ENCODE data around the gene RRAS.

The RRAS gene

DNA sequence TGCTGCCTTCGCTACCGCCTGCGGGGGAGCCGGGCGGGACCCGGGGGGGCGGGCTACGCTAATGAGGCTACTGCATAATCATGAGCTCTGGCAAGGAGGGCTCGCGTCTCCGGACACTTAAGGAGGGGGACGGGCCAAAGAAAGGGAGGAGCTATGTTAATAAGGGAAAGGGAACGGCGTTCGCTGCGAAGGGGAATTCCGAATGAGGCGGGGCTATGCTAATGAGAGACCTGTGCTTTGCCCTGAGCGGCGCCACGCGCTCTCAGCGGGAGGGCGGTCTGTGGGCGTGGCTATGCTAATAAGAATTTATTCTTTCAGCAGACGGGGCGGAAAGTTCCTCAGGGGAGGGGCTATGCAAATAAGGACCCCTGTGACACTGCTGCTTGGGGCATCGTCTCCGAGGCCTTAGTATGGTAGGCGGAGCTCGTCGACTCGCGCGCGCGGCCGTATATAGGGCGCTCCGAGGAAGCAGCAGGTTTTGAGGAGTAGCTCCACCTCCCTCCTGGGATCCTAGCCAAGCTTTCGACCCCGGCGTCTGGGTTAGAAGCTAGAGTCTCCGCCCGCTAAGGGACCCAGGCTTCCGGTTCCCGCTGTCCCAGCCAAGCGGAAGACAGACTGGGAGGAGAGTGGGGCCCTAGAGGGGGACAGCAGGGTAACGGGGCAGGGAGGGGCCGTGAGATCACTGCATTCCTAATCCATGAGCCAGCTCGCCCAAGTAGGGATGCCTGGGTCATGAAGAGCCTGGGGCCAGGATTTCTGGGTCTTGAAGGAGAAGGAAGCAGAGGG is at the start of gene RRAS:
TSS of gene RRAS (minus strand) at position 31 of the 786 bp plus-strand sequence. CDS start 45 bp downstream, outside the sequence.
- peak; percentile 100 for DNase-seq

DNA sequence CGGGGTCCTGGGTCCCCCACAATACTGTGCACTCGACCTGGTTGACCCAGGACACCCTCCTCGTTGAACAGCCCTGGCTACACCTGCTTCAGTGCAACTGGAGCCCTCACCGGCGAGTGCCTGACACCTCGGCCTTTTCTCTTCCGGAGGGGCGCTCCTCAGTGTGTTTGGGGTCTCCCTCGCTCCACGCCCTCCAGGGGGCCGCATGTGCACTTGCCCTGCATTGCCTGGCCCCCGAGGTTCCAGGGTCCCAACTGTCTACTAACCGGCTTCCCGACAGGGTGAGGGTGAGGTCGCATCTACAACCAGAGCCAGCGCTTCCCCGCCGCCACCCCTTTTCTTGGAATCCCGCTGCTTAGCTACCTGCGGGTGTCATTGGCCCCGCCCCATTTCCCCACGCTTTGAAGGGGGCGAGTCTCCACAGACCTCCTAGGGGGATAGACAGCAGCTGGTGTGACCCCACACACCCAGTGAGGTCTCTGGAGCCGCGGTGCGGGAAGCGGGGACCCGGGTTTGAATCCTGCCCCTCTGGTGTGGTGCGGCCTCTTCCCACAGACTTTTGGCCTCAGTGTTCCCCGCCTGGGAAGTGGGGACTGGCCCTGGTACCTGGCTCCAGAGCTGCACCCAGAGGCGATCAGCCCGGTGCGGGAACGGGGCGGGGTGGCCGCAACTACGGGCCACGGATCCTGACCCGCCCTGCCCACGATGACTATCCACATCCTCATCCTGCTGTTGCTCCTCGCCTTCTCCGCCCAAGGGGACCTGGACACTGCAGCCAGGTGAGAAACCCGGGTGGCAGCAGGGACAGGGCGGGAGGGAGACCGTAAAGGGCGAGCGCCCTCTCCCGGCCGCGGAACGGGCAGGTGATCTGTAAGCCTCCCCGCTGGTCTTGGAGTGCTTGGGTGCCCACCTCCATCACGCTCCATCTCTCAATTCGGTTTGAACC is 49.5 kb upstream of the RRAS start, which contains the start of gene ADM5:
TSS of gene ADM5 (plus strand) at position 462 of the 946 bp plus-strand sequence. CDS start at position 706, 244 bp downstream.
- DNase-seq, result no peak

DNA sequence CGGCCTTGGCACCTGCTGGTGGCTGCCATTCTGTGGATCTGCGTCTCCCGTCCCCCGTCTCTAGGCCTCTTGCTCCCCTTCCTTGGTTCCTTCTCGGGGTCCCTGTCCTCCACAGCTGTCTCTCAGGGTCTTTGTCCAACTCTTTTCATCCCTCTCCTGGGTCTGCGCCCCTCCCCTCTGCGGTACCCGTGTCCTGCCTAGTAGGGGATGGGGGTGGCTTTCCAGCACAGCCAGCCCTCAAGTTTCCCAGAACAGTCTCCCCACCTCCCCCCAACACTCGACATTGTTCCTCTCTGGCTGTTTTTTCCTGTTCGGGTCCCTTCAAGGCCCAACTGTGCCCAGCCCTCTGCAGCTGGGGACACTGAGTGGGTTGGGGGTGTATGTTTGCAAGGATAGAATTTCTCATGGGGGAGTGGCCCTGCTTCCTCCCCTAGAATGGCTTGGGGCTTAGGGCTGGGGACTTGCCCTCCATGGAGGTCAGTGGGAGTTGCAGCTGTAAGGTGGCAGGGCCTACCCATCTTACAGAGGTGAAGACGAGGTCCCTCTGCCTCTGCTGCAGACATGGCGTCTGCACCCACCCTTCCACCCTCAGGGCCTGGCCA is 48.7 kb upstream of the RRAS start:
- DNase-seq, result no peak

DNA sequence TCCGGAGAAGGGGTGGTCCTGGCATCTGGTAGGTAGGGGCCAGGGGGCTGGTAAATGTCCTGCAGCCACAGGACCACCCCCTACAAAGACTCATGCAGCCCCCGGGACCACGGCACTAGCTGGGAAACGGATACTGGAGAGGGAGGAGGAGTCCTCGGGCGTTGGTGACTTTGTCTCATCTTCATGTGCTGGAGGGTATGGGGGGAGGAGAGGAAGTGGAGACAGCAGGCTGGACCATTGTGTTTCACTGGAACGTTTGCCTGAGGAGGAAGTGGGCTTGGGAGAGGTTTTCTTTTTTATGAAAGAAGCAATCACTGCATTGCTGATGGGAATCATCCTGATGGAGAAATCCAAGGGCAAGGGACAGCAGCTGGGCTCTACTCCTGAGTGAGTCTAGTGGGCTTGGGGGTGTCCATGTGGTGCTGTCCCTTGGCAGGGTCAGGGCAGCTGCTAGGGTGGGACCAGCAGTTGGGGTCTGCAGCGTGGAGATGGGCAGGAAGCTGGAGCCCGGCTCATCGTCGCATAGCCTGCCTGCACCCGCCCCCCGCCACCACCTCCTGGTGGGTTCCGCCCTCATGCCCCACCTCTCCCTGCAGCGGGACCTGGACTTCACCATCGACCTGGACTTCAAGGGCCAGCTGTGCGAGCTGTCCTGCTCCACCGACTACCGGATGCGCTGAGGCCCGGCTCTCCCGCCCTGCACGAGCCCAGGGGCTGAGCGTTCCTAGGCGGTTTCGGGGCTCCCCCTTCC is 47.8 kb upstream of the RRAS start:
- no peak for DNase-seq

DNA sequence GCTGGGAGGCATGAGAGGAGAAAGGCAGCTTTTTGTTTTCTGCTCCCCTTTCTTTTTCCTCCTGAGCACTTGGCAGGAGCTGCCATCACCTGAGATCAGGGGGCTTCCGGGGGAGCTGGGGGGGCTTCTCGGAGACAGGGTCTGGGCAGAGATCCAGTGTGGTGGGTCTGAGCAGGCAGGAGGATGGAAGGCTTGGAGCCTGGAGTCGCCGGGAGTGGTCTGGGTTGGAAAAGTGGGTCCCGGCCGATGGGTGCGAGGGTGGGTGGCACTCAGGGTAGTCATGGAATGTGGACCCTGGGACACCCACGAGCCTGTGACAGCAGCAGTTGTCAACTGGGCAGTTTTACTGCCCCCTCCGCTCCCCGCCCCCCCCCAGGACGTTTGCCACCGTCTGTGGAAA is 47.2 kb upstream of the RRAS start:
- DNase-seq, result no peak

DNA sequence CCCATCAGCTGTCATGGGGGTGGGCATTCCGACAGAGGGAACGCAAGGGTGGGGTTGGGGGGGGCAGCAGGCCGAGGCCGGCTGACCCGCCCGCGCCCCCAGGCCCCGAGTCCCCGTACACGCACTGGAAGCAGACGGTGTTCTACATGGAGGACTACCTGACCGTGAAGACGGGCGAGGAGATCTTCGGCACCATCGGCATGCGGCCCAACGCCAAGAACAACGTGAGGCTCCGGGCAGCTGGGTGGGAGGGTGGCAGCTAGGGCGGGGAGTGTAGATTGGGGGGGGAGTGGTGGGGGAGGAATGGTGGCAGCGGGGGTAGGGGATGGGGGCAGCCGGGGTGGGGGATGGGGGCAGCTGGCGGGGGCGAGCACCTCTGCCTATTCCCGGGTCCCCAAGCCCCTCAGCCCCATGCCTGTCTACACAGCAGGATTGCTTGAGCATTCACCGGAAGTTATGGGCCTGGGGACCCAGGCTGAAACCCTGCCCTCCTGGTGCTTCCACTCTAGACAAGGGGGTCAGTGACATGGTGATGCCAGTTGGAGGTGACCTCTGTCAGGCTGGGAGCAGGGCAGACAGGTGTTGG is 46.7 kb upstream of the RRAS start:
- no peak for DNase-seq

DNA sequence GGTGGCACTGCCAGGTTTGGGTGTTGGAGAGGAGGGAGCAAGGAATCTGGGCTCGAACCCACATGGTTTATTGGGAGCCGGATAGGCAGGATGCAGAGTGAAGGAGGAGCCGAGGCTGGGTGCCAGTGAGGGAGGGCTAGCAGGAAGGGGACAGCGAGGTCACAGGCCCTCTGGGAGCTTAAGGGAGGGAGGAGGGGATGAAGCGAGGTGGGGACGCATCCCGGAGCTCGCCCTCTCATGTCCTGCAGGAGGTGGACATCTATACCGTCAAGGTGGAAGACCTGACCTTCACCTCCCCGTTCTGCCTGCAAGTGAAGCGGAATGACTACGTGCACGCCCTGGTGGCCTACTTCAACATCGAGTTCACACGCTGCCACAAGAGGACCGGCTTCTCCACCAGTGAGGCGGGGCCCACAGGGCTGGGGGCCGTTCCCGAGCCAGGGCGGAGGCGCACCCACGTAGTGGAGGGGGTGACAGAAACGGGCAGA is 45.9 kb upstream of the RRAS start:
- no peak for DNase-seq

DNA sequence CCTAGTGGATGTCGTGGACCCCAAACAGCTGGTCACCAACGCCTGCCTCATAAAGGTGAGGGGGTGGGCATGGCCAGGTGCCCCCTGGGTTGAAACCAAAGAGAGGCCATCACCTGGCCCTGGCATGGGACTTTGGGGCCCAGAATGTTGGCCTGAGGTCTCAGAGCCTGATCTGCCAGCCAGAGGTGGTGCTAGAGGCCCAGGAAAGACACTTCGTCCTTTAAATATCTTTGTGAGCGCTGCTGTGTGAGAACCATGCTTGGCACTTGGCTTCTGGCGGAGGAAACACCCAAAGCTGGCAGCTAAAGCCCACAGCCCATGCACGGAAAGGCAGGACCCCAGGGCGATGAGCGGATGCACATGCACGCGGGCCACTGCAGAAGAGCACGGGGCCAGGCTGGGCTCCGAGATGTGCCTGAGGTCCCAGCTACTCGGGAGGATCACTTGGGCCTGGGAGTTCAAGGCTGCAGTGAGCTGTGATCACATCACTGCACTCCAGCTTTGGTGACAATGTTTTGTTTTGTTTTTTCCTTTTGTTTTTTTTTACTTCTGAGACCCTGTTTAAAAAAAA is 45.1 kb upstream of the RRAS start:
- DNase-seq, result no peak

DNA sequence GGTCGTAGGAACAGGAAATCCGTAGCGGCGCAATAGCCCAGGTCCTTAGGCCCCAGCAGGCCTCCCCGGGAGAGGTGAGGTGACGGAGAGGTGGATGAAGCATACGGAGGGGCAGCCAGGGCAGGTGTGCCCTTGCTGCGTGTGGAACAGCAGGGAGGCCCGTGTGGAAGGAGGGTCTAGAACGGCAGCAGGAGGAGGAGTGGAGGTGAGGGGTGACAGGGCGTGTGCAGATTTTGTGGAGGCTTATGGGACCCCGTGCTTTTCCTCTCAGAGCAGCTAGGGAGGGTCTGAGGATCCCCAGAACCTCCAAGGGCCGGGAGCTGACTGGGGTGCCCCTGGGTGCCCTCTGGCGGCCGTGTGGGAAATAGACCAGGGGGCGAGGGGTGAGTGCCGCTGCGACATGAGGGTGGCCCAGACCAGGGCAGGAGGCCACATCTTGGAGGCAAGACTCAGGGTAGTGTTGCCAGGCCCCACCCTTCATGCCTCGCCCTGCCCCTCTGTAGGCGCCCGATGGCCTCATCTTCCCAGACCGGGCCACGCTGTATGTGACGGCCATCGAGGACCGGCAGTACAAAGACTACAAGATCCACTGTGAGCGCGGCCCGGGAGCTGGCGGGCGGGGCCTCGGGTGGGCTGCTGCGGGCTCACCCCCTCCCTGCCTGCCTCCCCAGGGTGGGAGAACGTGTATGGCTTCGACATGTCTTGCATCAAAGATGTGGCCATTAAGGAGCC is 44.5 kb upstream of the RRAS start:
- DNase-seq, result no peak

DNA sequence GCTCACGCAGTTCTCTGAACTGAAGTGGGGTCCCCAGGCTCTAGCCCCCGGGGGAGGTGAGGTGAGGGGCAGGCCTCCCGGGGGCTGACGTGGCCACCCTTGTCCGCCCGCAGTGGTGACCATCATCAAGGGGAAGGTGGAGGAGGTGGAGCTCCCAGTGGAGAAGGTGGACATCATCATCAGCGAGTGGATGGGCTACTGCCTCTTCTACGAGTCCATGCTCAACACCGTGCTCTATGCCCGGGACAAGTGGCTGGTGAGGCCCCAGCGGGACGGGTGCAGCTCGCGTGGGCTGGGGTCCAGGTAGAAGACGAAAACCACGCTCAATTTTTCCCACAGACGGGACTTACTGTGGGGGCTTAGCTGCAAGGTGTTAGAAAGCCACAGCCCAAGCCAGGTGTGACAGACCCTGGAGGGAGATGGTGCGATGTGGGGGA is 43.9 kb upstream of the RRAS start:
- no peak for DNase-seq

DNA sequence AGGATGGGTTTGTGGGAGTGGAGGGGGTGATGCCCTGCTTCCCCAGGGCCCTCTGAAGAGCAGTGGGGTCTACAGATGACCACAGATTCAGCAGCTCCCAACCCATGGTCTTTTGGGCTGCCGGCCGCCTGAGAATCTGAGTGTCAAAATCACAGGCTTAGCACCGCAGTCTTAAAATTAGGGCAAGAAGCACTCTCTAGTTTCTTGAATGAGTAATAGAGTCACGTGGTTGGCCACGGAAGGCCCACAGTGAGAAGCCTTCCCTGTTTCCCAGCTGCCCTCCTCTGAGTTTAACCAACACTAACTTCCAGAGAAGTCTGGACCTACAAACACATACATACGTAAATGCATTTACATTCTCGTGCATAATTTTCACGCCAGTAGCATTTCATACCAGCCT is 42.3 kb upstream of the RRAS start:
- no peak for DNase-seq

DNA sequence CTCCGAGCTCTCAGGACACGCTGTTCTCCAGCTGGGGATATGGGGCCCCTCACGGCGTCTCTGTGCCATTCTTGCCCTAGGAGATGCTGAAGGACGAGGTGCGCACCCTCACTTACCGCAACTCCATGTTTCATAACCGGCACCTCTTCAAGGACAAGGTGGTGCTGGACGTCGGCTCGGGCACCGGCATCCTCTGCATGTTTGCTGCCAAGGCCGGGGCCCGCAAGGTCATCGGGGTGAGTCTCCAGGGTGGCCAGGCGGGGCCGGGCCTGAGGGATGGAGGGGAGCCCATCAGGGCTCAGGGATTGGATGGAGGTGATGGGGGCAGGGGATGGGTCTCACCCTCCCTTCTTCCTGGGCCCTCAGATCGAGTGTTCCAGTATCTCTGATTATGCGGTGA is 41.9 kb upstream of the RRAS start:
- DNase-seq, result no peak

DNA sequence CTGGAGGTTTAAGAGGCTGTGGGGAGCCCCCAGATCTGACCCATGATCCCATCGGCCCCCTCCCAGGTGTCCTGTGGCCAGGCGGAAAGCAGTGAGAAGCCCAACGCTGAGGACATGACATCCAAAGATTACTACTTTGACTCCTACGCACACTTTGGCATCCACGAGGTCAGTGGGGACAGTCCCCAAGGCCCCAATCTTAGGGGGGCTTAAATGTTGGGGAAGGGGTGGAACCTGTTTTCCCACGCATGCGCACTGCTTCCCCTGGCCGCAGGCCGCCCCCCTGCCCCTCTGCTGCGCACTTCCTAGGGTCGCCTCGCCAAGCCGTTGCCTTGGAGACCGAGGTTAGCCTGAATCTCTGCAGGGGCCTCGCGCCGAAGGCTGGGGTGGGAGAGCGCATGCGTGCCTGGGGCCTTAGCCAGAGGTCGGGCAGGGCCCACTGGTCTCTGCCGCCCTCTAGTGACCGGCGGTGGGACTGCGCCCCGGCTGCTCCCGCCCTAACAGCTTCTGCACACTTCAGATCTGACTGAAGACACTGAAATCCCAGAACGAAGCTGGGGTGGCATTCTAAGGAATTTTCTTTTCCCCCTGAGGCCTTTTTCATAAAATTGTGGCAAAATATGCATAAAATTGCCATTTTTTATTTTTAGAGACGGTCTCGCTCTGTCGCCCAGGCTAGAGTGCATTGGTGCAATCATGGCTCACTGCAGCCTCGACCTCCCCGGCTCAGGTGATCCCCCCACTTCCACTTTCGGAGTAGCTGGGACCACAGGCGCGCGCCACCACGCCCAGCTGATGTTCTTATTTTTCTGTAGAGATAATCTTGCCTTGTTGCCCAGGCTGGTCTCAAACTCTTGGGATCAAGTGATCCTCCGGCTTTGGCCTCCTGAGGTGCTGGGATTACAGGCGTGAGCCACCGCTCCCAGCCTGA is 40.7 kb upstream of the RRAS start:
- DNase-seq, result peak; percentile 99

DNA sequence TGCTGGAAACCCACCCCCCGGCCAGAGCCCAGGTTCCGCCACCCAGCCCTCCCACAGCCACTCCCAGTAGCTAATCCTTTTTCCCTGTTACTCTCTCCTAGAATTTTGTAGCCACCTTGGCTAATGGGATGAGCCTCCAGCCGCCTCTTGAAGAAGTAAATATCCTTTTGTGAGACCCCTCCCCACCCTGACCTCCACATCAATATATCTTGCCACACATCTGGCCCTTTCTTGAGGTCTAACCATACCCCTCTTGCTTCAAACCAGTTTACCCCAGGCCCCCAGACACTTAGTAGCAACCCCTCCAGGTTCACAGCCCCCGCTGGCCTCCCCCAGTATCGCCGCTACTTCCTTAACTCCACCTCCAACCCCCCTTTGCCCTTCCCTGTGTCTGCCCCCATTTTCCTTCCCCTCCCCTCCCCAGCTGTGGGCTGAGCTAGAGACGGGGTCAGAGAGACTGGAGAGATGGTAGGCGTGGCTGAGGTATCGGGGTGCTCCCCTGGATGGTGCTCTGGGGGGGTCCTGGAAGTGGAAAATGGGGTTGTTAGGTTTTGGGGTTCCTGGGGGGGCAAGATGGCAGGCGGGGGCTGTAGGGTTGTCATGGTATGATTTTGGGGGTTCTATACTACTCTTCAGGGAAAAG is 39.9 kb upstream of the RRAS start:
- DNase-seq, result no peak

DNA sequence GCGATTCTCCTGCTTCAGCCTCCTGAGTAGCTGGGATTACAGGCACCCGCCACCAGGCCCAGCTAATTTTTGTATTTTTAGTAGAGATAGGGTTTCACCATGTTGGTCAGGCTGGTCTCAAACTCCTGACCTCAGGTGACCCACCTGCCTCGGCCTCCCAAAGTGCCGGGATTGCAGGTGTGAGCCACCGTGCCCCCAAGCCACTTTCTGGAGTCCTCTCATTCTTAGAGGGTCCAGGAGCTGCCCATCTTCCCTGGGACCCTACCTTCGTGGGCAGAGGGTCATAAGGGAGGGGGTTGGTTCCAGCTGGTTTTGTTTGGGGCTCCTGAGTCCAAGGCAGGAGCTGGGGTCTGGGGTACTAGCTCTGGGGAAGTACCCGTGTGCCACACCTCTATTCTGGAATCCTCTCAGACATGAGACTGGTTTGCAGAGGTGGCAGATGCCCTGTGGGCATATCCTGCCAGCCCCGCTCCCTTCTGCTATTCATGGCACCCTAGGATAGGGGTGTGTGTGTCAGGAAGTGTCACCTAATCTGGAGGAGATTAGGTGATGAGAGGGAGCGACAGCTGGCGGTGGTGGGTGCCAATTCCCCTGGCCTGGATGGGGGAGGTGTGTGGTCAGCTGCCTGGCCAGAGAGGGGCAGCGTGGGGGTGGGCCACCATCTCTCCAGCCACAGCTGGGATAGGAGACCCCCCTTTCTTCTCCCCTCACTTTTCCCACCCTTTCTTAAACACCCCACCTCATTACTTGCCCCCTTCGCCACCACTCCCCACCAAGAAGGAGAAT is 39.2 kb upstream of the RRAS start:
- DNase-seq, result no peak

DNA sequence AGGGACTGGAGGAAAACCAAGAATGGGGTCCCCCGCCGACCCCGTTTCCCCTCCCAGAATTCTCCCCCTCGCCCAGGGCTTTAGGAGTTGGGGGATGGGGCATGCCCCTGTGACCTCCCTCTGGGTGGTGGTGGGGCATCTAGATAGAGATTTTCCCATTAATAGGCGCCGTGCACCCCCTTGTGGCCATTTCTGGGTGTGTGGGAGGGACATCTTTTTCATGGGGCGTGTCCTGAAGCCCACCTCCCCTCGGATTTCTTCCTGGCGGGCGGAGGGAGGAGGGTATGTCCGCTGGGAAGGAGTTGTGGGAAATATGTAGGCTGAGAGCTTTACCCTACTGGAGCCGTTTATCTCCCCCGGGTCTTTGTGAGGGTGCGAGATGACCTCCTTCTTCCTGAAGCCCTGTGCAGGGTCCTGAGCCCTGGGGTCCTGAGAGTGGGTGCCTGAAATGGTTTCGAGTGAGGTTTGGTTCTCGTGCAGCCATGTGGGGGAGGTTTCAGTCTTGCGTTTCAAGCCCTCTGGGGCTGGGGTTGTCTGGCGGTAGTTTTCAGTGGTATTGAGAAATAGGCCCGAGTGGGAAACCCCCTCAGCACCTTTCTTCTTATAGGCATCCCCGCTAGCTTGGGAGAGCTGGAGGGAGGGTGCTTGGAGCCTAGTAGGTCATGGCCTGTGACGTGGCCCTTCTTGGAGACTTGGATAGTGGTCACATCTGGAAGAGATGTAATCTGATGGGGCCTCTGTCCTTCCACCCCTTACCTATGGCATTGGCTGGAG is 38.1 kb upstream of the RRAS start:
- peak; percentile 75 for DNase-seq

DNA sequence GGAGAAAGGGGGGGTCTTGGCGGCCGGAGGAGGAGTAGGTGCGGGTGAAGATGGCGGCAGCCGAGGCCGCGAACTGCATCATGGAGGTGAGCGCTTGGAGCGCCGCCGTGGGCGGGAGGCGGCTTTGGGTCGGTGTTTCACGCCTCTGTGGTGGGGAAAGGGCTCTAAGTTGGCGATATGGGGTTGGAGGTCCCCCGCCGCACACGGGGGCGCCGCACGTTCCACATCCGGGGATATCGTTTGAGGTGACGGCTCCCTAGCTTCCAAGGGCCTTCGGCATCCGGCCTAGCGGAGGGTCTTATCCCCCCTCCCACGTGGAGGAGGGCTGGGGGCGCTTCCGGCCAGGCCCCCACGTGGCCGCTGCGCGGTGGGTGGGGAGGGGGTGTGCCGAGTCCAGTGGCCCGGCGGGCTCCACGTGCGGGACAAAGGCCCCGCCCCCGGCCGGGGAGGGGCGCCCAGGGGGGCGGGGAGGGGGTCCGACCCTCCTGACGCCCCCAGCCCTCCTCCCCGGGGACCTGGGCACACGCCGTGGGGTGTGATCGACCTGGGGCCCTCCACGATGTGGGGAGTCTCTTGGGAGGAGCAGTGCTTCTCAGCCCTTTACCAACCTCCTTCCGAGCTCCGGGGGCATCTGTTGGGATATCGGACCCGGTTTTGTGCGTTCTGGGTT is 37.4 kb upstream of the RRAS start, which contains the start of gene PRMT1:
TSS of gene PRMT1 (plus strand) at position 41 of the 670 bp plus-strand sequence. CDS start at position 51, 10 bp downstream.
- DNase-seq, result peak; percentile 62

Measured in activated CD4-positive, CD25-positive, alpha-beta regulatory T cell treated with anti-CD3 and anti-CD28 coated beads, Interleukin-2, amount 50 U/mL, for 72 hours (primary cell).